ENCODE data around the gene ADAT3.

ADAT3 gene

GRCh38 chr19:1905110-1905862, at the start of gene ADAT3, which contains the start of gene SCAMP4:
Gene ADAT3 (plus strand): TSS chr19:1905399. CDS start chr19:1912048, 6,649 bp downstream.
Gene SCAMP4 (plus strand): TSS chr19:1905399. CDS start chr19:1915020, 9,621 bp downstream.
- peak; percentile 89 for DNase-seq

GRCh38 chr19:1855828-1856255, 49.4 kb upstream of the ADAT3 start:
- no peak for DNase-seq

GRCh38 chr19:1856345-1856697, 48.9 kb upstream of the ADAT3 start:
- no peak for DNase-seq

- DNase-seq = no peak
Measured at GRCh38 chr19:1856698-1857603, 48.2 kb upstream of the ADAT3 start.

- DNase-seq = no peak
Measured at GRCh38 chr19:1857648-1858326, 47.4 kb upstream of the ADAT3 start.

- no peak for DNase-seq
Measured at GRCh38 chr19:1858412-1859081, 46.7 kb upstream of the ADAT3 start.

GRCh38 chr19:1859331-1859781, 45.8 kb upstream of the ADAT3 start:
- DNase-seq = no peak

- DNase-seq = no peak
Measured at GRCh38 chr19:1860042-1860775, 45.0 kb upstream of the ADAT3 start.

- DNase-seq = no peak
Measured at GRCh38 chr19:1860821-1861598, 44.2 kb upstream of the ADAT3 start.

GRCh38 chr19:1861599-1862031, 43.6 kb upstream of the ADAT3 start:
- DNase-seq = no peak

GRCh38 chr19:1862068-1862423, 43.2 kb upstream of the ADAT3 start:
- no peak for DNase-seq

- DNase-seq = no peak
Measured at GRCh38 chr19:1862424-1863327, 42.5 kb upstream of the ADAT3 start.

GRCh38 chr19:1863328-1863637, 41.9 kb upstream of the ADAT3 start, which contains the start of gene KLF16:
Gene KLF16 (minus strand): TSS chr19:1863579. CDS start chr19:1863497, 82 bp downstream.
- DNase-seq = no peak

- DNase-seq = peak; percentile 71
Measured at GRCh38 chr19:1863638-1864479, 41.3 kb upstream of the ADAT3 start.

GRCh38 chr19:1864480-1865171, 40.6 kb upstream of the ADAT3 start:
- DNase-seq = no peak

- no peak for DNase-seq
Measured at GRCh38 chr19:1865172-1866010, 39.8 kb upstream of the ADAT3 start.

- DNase-seq = no peak
Measured at GRCh38 chr19:1866693-1867348, 38.4 kb upstream of the ADAT3 start.
